DMS153 treated with DMSO at 0.1 percent for 48 hours (cell line): ENCODE data around the gene CHERP.
"Not testable (repeated sequence)": the region's sequence is repeated elsewhere in the genome, so short reads cannot be mapped to it uniquely, and the experiment has no call there.

ENCODE experiments used
- DNase-seq: peaks from one replicate; lab custom pipeline; 2025; ENCODE audit not compliant: unreplicated experiment; lab: John Stamatoyannopoulos, UW

Gene CHERP

GRCh38 chr19:16576690-16577530, 34.7 kb upstream of the CHERP start:
- DNase-seq = no peak

GRCh38 chr19:16575861-16576689, 33.8 kb upstream of the CHERP start:
- no peak for DNase-seq

- no peak for DNase-seq
These were observed 33.0 kb upstream of the CHERP start for GRCh38 chr19:16575282-16575681.

GRCh38 chr19:16573925-16574324, 31.7 kb upstream of the CHERP start:
- no peak for DNase-seq

GRCh38 chr19:16573296-16573695, 31.1 kb upstream of the CHERP start:
- no peak for DNase-seq

GRCh38 chr19:16572332-16573211, 30.3 kb upstream of the CHERP start, which contains the start of gene SLC35E1:
SLC35E1 (minus strand) TSS chr19:16572415; CDS start chr19:16572364, 51 bp downstream.
- peak; percentile 88 for DNase-seq

GRCh38 chr19:16571822-16572331, 29.6 kb upstream of the CHERP start:
- DNase-seq = no peak

GRCh38 chr19:16571283-16571682, 29.0 kb upstream of the CHERP start:
- no peak for DNase-seq

- DNase-seq = no peak
These were observed 27.5 kb upstream of the CHERP start for GRCh38 chr19:16569609-16570320.

GRCh38 chr19:16566702-16567101, 24.5 kb upstream of the CHERP start:
- DNase-seq = no peak

GRCh38 chr19:16566161-16566560, 23.9 kb upstream of the CHERP start:
- DNase-seq = no peak

- DNase-seq = no peak
These were observed 22.6 kb upstream of the CHERP start for GRCh38 chr19:16564842-16565241.

- DNase-seq = no peak
These were observed 20.4 kb upstream of the CHERP start for GRCh38 chr19:16562608-16563025.

GRCh38 chr19:16561382-16561781, 19.1 kb upstream of the CHERP start:
- no peak for DNase-seq

GRCh38 chr19:16559780-16560276, 17.6 kb upstream of the CHERP start:
- no peak for DNase-seq

- DNase-seq = no peak
These were observed 12.5 kb upstream of the CHERP start for GRCh38 chr19:16554776-16555175.

GRCh38 chr19:16551902-16552301, 9.7 kb upstream of the CHERP start:
- DNase-seq = not testable (repeated sequence)

- DNase-seq = no peak
These were observed 6.7 kb upstream of the CHERP start for GRCh38 chr19:16548956-16549355.

- no peak for DNase-seq
These were observed 2.4 kb upstream of the CHERP start for GRCh38 chr19:16544473-16545231.
